Body of pancreas (tissue), 4 donors: ENCODE measurements around the gene SLC17A5.

ENCODE experiments used
- CTCF ChIP-seq, 7 experiments: fragments of 450-650 bp in 4 of 7; fragments of 200-600 bp in 3 of 7; sonication (generic) in 3 of 7; IDR thresholded peaks; one replicate each; pipeline ENCODE4 v1.5.1; 2016 to 2019; ENCODE audit warnings: antibody characterized with exemption in 7 of 7
- POLR2A ChIP-seq, 3 donors: fragments of 450-650 bp; IDR thresholded peaks; one replicate each; pipeline ENCODE4 v1.6.1; 2016; ENCODE audit warnings: antibody characterized with exemption in 3 of 3, mild to moderate bottlenecking in 2 of 3

GRCh38 chr6:73565767-73566485 lies 87.9 kb downstream of the SLC17A5 start:
- TF ChIP-seq CTCF (IDR thresholded peaks at IDR 0.05) (no peak), POLR2A (IDR thresholded peaks at IDR 0.05) (no peak)
